ENCODE measurements around the gene FLOT1. TPM values are rescaled to one million over a fixed set of nuclear protein-coding genes. Genes with fewer than 3 reads are reported as not detected.

FLOT1 gene
- total and polyA plus RNA-seq, 2 of the 13 experiments (the other 11 are each of a cell fraction or from before 2014, with no cell fraction given): 82.3 to 130 TPM

GRCh38 chr6:30690403-30691207 is 51.9 kb downstream of the FLOT1 start, which contains the start of gene NRM (continued):
- no peak for TF ChIP-seq ZNF281 (CRISPR knock-in tag; IDR thresholded peaks at IDR 0.05; ENCODE audit: borderline replicate concordance)
- TF ChIP-seq ZFP82 (CRISPR knock-in tag; IDR thresholded peaks at IDR 0.05; ENCODE audit: borderline replicate concordance): 0 out of 2 replicates have a peak, but pooled peaks have one; percentile 34
- TF ChIP-seq NKX3-1 (CRISPR knock-in tag; IDR thresholded peaks at IDR 0.05): peak; percentile 47; the same call in 1 of the 2 replicates
- peak; percentile 72; the same call in 1 of the 2 replicates for TF ChIP-seq ZSCAN21 (CRISPR knock-in tag; IDR thresholded peaks at IDR 0.05; ENCODE audit: borderline replicate concordance)
- no peak for TF ChIP-seq ZNF850 (CRISPR knock-in tag; conservative IDR thresholded peaks at IDR 0.05)
- no peak for TF ChIP-seq MATR3 (CRISPR knock-in tag; IDR thresholded peaks at IDR 0.05)
- TF ChIP-seq AGO1 (IDR thresholded peaks at IDR 0.05; ENCODE audit: low read depth, low read length, poor library complexity, severe bottlenecking): no peak
- TF ChIP-seq XRCC5 (optimal IDR thresholded peaks at IDR 0.05; ENCODE audit: low read length): peak; percentile 59
- TF ChIP-seq CTCF (CRISPR knock-in tag; IDR thresholded peaks at IDR 0.05): 0 out of 2 replicates have a peak, but pooled peaks have one; percentile 13
- no peak for TF ChIP-seq NFRKB (IDR thresholded peaks at IDR 0.05)
- no peak for TF ChIP-seq TOE1 (CRISPR knock-in tag; IDR thresholded peaks at IDR 0.05)
- no peak for TF ChIP-seq RFX5 (IDR thresholded peaks at IDR 0.05; ENCODE audit: low read depth, low read length)
- peak; percentile 79 for TF ChIP-seq TFDP2 (CRISPR knock-in tag; IDR thresholded peaks at IDR 0.05)
- 0 out of 2 replicates have a peak, but pooled peaks have one; percentile 13 for TF ChIP-seq KAT7 (CRISPR knock-in tag; IDR thresholded peaks at IDR 0.05; ENCODE audit: borderline replicate concordance)
- no peak for TF ChIP-seq ZNF639 (CRISPR knock-in tag; conservative IDR thresholded peaks at IDR 0.05)
- TF ChIP-seq ZNF597 (CRISPR knock-in tag; IDR thresholded peaks at IDR 0.05): no peak
- peak; percentile 61; the same call in 1 of the 2 replicates for TF ChIP-seq IRF2 (CRISPR knock-in tag; IDR thresholded peaks at IDR 0.05)
- TF ChIP-seq RBFOX2 (IDR thresholded peaks at IDR 0.05; ENCODE audit: low read depth, low read length): peak; percentile 79
